Left hindlimb (tissue), 1 donor: ENCODE data around the gene CSK.

Source experiments
- DNase-seq: peaks from one replicate; pipeline ENCODE4 v3.0.0-alpha.2; 2018

Gene CSK

GRCh38 chr15:74788042-74788682 lies 6.3 kb downstream of the CSK start:
- no peak for DNase-seq

- no peak for DNase-seq
Measured at GRCh38 chr15:74788683-74789151, 6.8 kb downstream of the CSK start.

GRCh38 chr15:74789171-74789631 lies 7.3 kb downstream of the CSK start:
- no peak for DNase-seq

GRCh38 chr15:74789741-74790079 lies 7.8 kb downstream of the CSK start:
- no peak for DNase-seq

GRCh38 chr15:74790080-74790916 lies 8.4 kb downstream of the CSK start:
- DNase-seq: peak; percentile 84

- no peak for DNase-seq
Measured at GRCh38 chr15:74791007-74791406, 9.1 kb downstream of the CSK start.

- DNase-seq: no peak
Measured at GRCh38 chr15:74791667-74792066, 9.8 kb downstream of the CSK start.

- no peak for DNase-seq
Measured at GRCh38 chr15:74792227-74793016, 10.5 kb downstream of the CSK start.

GRCh38 chr15:74793135-74794028 lies 11.5 kb downstream of the CSK start:
- no peak for DNase-seq

GRCh38 chr15:74794248-74794969 lies 12.5 kb downstream of the CSK start:
- DNase-seq: no peak

GRCh38 chr15:74794970-74795349 lies 13.1 kb downstream of the CSK start:
- DNase-seq: no peak

GRCh38 chr15:74795966-74796625 lies 14.2 kb downstream of the CSK start:
- DNase-seq: no peak

GRCh38 chr15:74798388-74799254 lies 16.7 kb downstream of the CSK start:
- DNase-seq: no peak

GRCh38 chr15:74799255-74799855 lies 17.5 kb downstream of the CSK start:
- no peak for DNase-seq

GRCh38 chr15:74799856-74800558 lies 18.1 kb downstream of the CSK start:
- DNase-seq: no peak

- no peak for DNase-seq
Measured at GRCh38 chr15:74800559-74801094, 18.7 kb downstream of the CSK start.

GRCh38 chr15:74801311-74801997 lies 19.6 kb downstream of the CSK start:
- DNase-seq: no peak

GRCh38 chr15:74802290-74802689 lies 20.4 kb downstream of the CSK start:
- DNase-seq: no peak
